Measurements from ENCODE around the gene ARHGAP19. TPM values are rescaled to one million over a fixed set of nuclear protein-coding genes. Genes with fewer than 3 reads are reported as not detected.

ARHGAP19 gene
- total RNA-seq, 3 donors from 2014 or later = 6.4 to 34.4 (median 14.4) TPM

DNA sequence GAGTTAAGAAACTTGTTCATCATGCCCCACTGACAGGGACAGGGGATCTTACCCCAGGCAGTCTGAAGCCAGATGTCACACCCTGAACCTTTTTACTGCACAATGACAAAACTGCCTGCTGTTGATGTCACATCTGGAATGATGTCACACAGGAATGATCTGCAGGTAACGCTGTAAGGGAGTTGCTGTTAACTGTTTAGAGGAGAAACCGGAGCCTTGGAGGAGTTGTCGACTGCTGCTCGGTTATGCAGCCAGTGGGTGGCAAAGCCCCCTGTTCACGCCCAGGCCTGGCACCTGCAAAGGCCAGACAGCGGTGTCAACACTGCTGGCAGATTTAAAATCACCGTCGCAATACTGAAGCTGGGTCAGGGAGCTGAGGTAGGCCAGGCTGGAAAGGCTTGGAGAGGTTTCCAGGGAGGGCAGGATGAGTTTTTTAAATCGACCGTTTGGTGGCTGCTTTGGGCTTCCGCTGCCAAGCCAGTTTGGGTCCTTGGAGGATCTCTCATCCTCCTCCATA is 96.7 kb downstream of the ARHGAP19 start:
- no peaks in the 10 kb centered on the region for H3K27me3 ChIP-seq
- no peak for DNase-seq (ENCODE audit: low spot score in 2 of 2)
- H3K36me3 ChIP-seq = no peaks in the 10 kb centered on the region
- TF ChIP-seq, protein P1, sequence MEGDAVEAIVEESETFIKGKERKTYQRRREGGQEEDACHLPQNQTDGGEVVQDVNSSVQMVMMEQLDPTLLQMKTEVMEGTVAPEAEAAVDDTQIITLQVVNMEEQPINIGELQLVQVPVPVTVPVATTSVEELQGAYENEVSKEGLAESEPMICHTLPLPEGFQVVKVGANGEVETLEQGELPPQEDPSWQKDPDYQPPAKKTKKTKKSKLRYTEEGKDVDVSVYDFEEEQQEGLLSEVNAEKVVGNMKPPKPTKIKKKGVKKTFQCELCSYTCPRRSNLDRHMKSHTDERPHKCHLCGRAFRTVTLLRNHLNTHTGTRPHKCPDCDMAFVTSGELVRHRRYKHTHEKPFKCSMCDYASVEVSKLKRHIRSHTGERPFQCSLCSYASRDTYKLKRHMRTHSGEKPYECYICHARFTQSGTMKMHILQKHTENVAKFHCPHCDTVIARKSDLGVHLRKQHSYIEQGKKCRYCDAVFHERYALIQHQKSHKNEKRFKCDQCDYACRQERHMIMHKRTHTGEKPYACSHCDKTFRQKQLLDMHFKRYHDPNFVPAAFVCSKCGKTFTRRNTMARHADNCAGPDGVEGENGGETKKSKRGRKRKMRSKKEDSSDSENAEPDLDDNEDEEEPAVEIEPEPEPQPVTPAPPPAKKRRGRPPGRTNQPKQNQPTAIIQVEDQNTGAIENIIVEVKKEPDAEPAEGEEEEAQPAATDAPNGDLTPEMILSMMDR (IDR thresholded peaks at IDR 0.05) = no peak
- TF ChIP-seq POLR2AphosphoS5 (IDR thresholded peaks at IDR 0.05) = no peak
- no peak for TF ChIP-seq POLR2A (IDR thresholded peaks at IDR 0.05)
- intact Hi-C loops (cut with DNase I; ENCODE audit: low total_unique reads) = no loop called here
- H3K4me1 ChIP-seq = no peaks in the 10 kb centered on the region
- H3K4me3 ChIP-seq = peak overlapping the region; percentile 41 to 67 (median 54)
- no peaks in the 10 kb centered on the region for H3K9me3 ChIP-seq
- H3K27ac ChIP-seq = no peak overlapping the region

DNA sequence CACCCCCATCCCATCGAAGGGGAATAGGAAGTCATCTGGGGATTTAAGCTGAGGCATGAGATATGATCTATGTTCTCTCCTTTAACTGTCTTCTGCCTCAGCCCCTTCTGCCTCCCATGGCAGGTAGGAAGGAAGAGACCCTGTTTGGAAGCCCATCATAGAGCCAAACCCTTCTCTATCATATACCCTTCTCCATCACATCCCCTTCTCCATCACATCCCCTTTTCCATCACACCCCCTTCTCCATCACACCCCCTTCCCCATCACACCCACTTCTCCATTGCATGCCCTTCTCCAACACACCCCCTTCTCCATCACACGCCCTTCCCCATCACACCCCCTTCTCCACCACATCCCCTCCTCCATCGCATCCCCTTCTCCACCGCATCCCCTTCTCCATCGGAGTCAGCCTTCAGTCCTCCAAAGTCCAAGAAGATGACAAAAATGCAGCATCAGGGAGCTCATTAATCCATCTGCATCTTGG is 99.4 kb downstream of the ARHGAP19 start:
- TF ChIP-seq POLR2A (IDR thresholded peaks at IDR 0.05) (no peak), POLR2AphosphoS5 (IDR thresholded peaks at IDR 0.05) (no peak)
- TF ChIP-seq, protein P1 (IDR thresholded peaks at IDR 0.05) = no peak
- Histone ChIP-seq H3K4me1 (no peaks in the 10 kb centered on the region), H3K27ac (no peak overlapping the region), H3K36me3 (no peaks in the 10 kb centered on the region), H3K27me3 (no peaks in the 10 kb centered on the region), H3K4me3 (no peak overlapping the region), H3K9me3 (no peaks in the 10 kb centered on the region)
- DNase-seq (ENCODE audit: low spot score in 2 of 2) = peak in 1 of 2 donors; percentile 15
- intact Hi-C loops (cut with DNase I; ENCODE audit: low total_unique reads) = no loop called here

GRCh38 chr10:97190450-97190849 is 102.0 kb downstream of the ARHGAP19 start:
- no peak for TF ChIP-seq POLR2AphosphoS5 (IDR thresholded peaks at IDR 0.05)
- TF ChIP-seq POLR2A (IDR thresholded peaks at IDR 0.05) = no peak
- TF ChIP-seq, protein P1 (IDR thresholded peaks at IDR 0.05) = no peak
- H3K36me3 ChIP-seq = no peaks in the 10 kb centered on the region
- no peak for DNase-seq (ENCODE audit: low spot score in 2 of 2)
- intact Hi-C loops (cut with DNase I; ENCODE audit: low total_unique reads) = no loop called here
- H3K27ac ChIP-seq = no peak overlapping the region
- H3K4me1 ChIP-seq = peaks cover 0 to 5% of the 10 kb centered on the region in 2 donors
- H3K4me3 ChIP-seq = no peak overlapping the region
- peaks cover under 1 to 9% of the 10 kb centered on the region in 2 donors for H3K27me3 ChIP-seq
- no peaks in the 10 kb centered on the region for H3K9me3 ChIP-seq

DNA sequence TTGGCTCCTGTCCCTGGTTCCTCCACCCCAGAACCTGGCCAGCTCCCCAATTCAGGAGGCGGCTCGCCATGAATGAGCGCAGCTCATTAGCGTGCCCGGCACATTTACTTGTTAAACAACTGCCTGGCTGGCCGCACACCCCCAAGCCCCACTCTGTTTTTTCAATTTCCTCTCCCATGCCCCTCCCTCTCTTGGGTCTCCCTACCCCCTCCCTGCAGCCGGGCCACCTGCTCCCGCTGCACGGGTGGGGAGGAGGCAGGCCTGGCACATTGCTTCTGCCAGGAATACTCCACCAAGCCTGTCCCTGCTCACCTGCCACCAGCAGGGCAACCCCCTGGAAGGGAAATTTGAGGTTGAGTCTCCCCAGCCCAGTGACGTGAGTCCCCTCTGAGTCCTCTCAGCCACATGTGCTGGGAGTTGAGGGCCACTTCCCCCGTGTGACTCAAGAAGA is 104.2 kb downstream of the ARHGAP19 start:
- Histone ChIP-seq H3K27me3 (peaks cover 5 to 25% of the 10 kb centered on the region in 2 donors), H3K4me1 (peaks cover 0 to 7% of the 10 kb centered on the region in 2 donors), H3K9me3 (no peaks in the 10 kb centered on the region), H3K4me3 (no peak overlapping the region), H3K27ac (no peak overlapping the region), H3K36me3 (no peaks in the 10 kb centered on the region)
- TF ChIP-seq, protein P1 (IDR thresholded peaks at IDR 0.05) = no peak
- TF ChIP-seq POLR2A (IDR thresholded peaks at IDR 0.05) (no peak), POLR2AphosphoS5 (IDR thresholded peaks at IDR 0.05) (no peak)
- intact Hi-C loops (cut with DNase I; ENCODE audit: low total_unique reads) = no loop called here
- DNase-seq (ENCODE audit: low spot score in 2 of 2) = no peak

GRCh38 chr10:97186911-97187310 is 105.5 kb downstream of the ARHGAP19 start:
- TF ChIP-seq POLR2A (IDR thresholded peaks at IDR 0.05) (no peak), POLR2AphosphoS5 (IDR thresholded peaks at IDR 0.05) (no peak)
- TF ChIP-seq, protein P1 (IDR thresholded peaks at IDR 0.05) = no peak
- H3K4me1 ChIP-seq = peaks cover 0 to 7% of the 10 kb centered on the region in 2 donors
- H3K4me3 ChIP-seq = no peak overlapping the region
- peaks cover 5 to 25% of the 10 kb centered on the region in 2 donors for H3K27me3 ChIP-seq
- H3K27ac ChIP-seq = no peak overlapping the region
- DNase-seq (ENCODE audit: low spot score in 2 of 2) = peak in 1 of 2 donors; percentile 35
- intact Hi-C loops (cut with DNase I; ENCODE audit: low total_unique reads) = no loop called here
- no peaks in the 10 kb centered on the region for H3K36me3 ChIP-seq
- no peaks in the 10 kb centered on the region for H3K9me3 ChIP-seq
